IPS-NIHi7 (cell line): ENCODE measurements around the gene SPC24.
"Not testable (repeated sequence)": the region's sequence is repeated elsewhere in the genome, so short reads cannot be mapped to it uniquely, and the experiment has no call there.

Experiments used
- DNase-seq: peaks from one replicate; pipeline ENCODE4 v3.0.0; 2012; ENCODE audit warnings: mixed read lengths; ENCODE audit errors: extremely low spot score

The SPC24 gene

GRCh38 chr19:11166281-11167142, 10.9 kb upstream of the SPC24 start:
- no peak for DNase-seq

GRCh38 chr19:11165486-11166030, 10.0 kb upstream of the SPC24 start:
- DNase-seq = no peak

GRCh38 chr19:11164879-11165406, 9.4 kb upstream of the SPC24 start:
- no peak for DNase-seq

GRCh38 chr19:11164296-11164695, 8.7 kb upstream of the SPC24 start:
- DNase-seq = no peak

GRCh38 chr19:11160440-11160768, 4.8 kb upstream of the SPC24 start:
- not testable (repeated sequence) for DNase-seq

- DNase-seq = no peak
Observed at GRCh38 chr19:11159598-11160439, 4.2 kb upstream of the SPC24 start.

- DNase-seq = no peak
Observed at GRCh38 chr19:11154683-11155047, 917 bp downstream of the SPC24 start.

- no peak for DNase-seq
Observed at GRCh38 chr19:11152318-11153062, 3.1 kb downstream of the SPC24 start.

GRCh38 chr19:11151181-11151580, 4.4 kb downstream of the SPC24 start:
- DNase-seq = no peak

GRCh38 chr19:11148001-11148400, 7.6 kb downstream of the SPC24 start:
- DNase-seq = no peak

GRCh38 chr19:11145536-11145924, 10.1 kb downstream of the SPC24 start:
- no peak for DNase-seq

- DNase-seq = peak; percentile 79
Observed at GRCh38 chr19:11142528-11143171, 12.9 kb downstream of the SPC24 start.

- DNase-seq = no peak
Observed at GRCh38 chr19:11141937-11142527, 13.6 kb downstream of the SPC24 start.

GRCh38 chr19:11140896-11141295, 14.7 kb downstream of the SPC24 start:
- DNase-seq = no peak

- not testable (repeated sequence) for DNase-seq
Observed at GRCh38 chr19:11140023-11140538, 15.5 kb downstream of the SPC24 start.

GRCh38 chr19:11138601-11139300, 16.8 kb downstream of the SPC24 start:
- peak; percentile 55 for DNase-seq

- DNase-seq = peak; percentile 83
Observed at GRCh38 chr19:11137542-11138384, 17.8 kb downstream of the SPC24 start.

GRCh38 chr19:11136400-11137101, 19.0 kb downstream of the SPC24 start:
- DNase-seq = no peak
